WTC11 (cell line): ENCODE measurements around the gene CASP2. TPM values are rescaled to one million over a fixed set of nuclear protein-coding genes. Genes with fewer than 3 reads are reported as not detected.

ENCODE experiments used
- ATAC-seq: fragments of 200-7000 bp; cut with Tn5 transposase; 2 replicates; pipeline ENCODE4 v1.10.0; 2021; ENCODE audit warnings: mild to moderate bottlenecking, moderate library complexity
- Bru-seq: library from RNA; stranded (reverse); fragments of 400-500 nt; gene quantifications from one replicate; lab custom pipeline; 2021; lab: Mats Ljungman, UMichigan
- CTCF ChIA-PET: fragments of 300-600 bp; sonication (Branson Sonifier 250); formaldehyde crosslinking; loops from one replicate; lab custom pipeline; 2021; ENCODE audit warnings: antibody characterized with exemption; lab: Charles Lee
- POLR2A ChIA-PET: fragments of 350-600 bp; sonication (Branson Sonifier 250); formaldehyde crosslinking; loops from one replicate; lab custom pipeline; 2021; ENCODE audit warnings: antibody characterized with exemption; lab: Charles Lee
- DNase-seq: peaks from one replicate; pipeline ENCODE4 v3.0.0; 2021; ENCODE audit warnings: low spot score
- H3K27ac Mint-ChIP-seq: 2 replicates; pipeline ENCODE4 v1.8.0; 2021; ENCODE audit warnings: mixed read lengths
- H3K27me3 Mint-ChIP-seq: 2 replicates; pipeline ENCODE4 v1.8.0; 2021; ENCODE audit warnings: low read depth, mild to moderate bottlenecking, moderate library complexity, mixed read lengths
- H3K36me3 Mint-ChIP-seq: 2 replicates; pipeline ENCODE4 v1.8.0; 2021; ENCODE audit warnings: mixed read lengths
- H3K4me1 Mint-ChIP-seq: 2 replicates; pipeline ENCODE4 v1.8.0; 2022; ENCODE audit warnings: mixed read lengths
- H3K4me3 Mint-ChIP-seq: 2 replicates; pipeline ENCODE4 v1.8.0; 2021; ENCODE audit warnings: mild to moderate bottlenecking, moderate library complexity, mixed read lengths
- H3K9me3 Mint-ChIP-seq: 2 replicates; pipeline ENCODE4 v1.8.0; 2021; ENCODE audit warnings: mixed read lengths
- AR ChIP-seq: fragments of 250-450 bp; sonication (Bioruptor Pico); IDR thresholded peaks from 2 replicates; pipeline ENCODE4 v1.9.0; 2021; ENCODE audit warnings: mild to moderate bottlenecking
- CREB1 ChIP-seq: sonication (generic); formaldehyde crosslinking; IDR thresholded peaks from 2 replicates; pipeline ENCODE4 v1.8.0; 2023; ENCODE audit warnings: mild to moderate bottlenecking, missing genetic modification reagents
- E2F1 ChIP-seq: sonication (generic); formaldehyde crosslinking; IDR thresholded peaks from 2 replicates; pipeline ENCODE4 v1.8.0; 2022; ENCODE audit warnings: mild to moderate bottlenecking, missing genetic modification reagents
- E2F4 ChIP-seq: sonication (generic); formaldehyde crosslinking; IDR thresholded peaks from 2 replicates; pipeline ENCODE4 v1.8.1; 2022; ENCODE audit warnings: low read depth, mild to moderate bottlenecking, moderate library complexity, missing genetic modification reagents, borderline replicate concordance
- E2F5 ChIP-seq: sonication (generic); formaldehyde crosslinking; IDR thresholded peaks from 2 replicates; pipeline ENCODE4 v1.8.1; 2022; ENCODE audit warnings: mild to moderate bottlenecking, moderate library complexity, missing genetic modification reagents
- FOXP4 ChIP-seq: sonication (generic); formaldehyde crosslinking; IDR thresholded peaks from 2 replicates; pipeline ENCODE4 v1.8.0; 2022; ENCODE audit warnings: mild to moderate bottlenecking, missing genetic modification reagents
- GABPB1 ChIP-seq: sonication (generic); formaldehyde crosslinking; IDR thresholded peaks from 2 replicates; pipeline ENCODE4 v1.8.1; 2023; ENCODE audit warnings: mild to moderate bottlenecking, missing genetic modification reagents
- HMGXB4 ChIP-seq: sonication (generic); formaldehyde crosslinking; IDR thresholded peaks from 2 replicates; pipeline ENCODE4 v1.8.1; 2023; ENCODE audit warnings: mild to moderate bottlenecking, moderate library complexity, missing genetic modification reagents
- MAX ChIP-seq: sonication (generic); formaldehyde crosslinking; IDR thresholded peaks from 2 replicates; pipeline ENCODE4 v1.8.0; 2022; ENCODE audit warnings: mild to moderate bottlenecking, missing genetic modification reagents
- MYBL2 ChIP-seq: sonication (generic); formaldehyde crosslinking; IDR thresholded peaks from 2 replicates; pipeline ENCODE4 v1.8.1; 2023; ENCODE audit warnings: mild to moderate bottlenecking, moderate library complexity, missing genetic modification reagents
- NFE2L1 ChIP-seq: sonication (generic); formaldehyde crosslinking; IDR thresholded peaks from 2 replicates; pipeline ENCODE4 v1.8.1; 2023; ENCODE audit warnings: missing genetic modification reagents
- PRRX2 ChIP-seq: fragments of 250-450 bp; sonication (Bioruptor Pico); IDR thresholded peaks from 2 replicates; pipeline ENCODE4 v1.8.0; 2021; ENCODE audit warnings: mild to moderate bottlenecking
- SMAD4 ChIP-seq: sonication (generic); formaldehyde crosslinking; IDR thresholded peaks from 2 replicates; pipeline ENCODE4 v1.8.0; 2022; ENCODE audit warnings: mild to moderate bottlenecking, missing genetic modification reagents
- SP1 ChIP-seq: sonication (generic); formaldehyde crosslinking; conservative IDR thresholded peaks from 2 replicates; pipeline ENCODE4 v1.8.1; 2022; ENCODE audit warnings: missing genetic modification reagents
- TEAD1 ChIP-seq: sonication (generic); formaldehyde crosslinking; IDR thresholded peaks from 2 replicates; pipeline ENCODE4 v1.8.0; 2022; ENCODE audit warnings: mild to moderate bottlenecking, missing genetic modification reagents
- USF1 ChIP-seq: sonication (generic); formaldehyde crosslinking; IDR thresholded peaks from 2 replicates; pipeline ENCODE4 v1.8.0; 2022; ENCODE audit warnings: mild to moderate bottlenecking, missing genetic modification reagents
- ZBTB43 ChIP-seq: sonication (generic); formaldehyde crosslinking; IDR thresholded peaks from 2 replicates; pipeline ENCODE4 v1.8.1; 2023; ENCODE audit warnings: mild to moderate bottlenecking, missing genetic modification reagents
- ZNF423 ChIP-seq: fragments of 250-450 bp; sonication (Bioruptor Pico); IDR thresholded peaks from 2 replicates; pipeline ENCODE4 v2.1.2; 2022; ENCODE audit warnings: mild to moderate bottlenecking, moderate library complexity
- ZNF512 ChIP-seq: sonication (generic); formaldehyde crosslinking; IDR thresholded peaks from 2 replicates; pipeline ENCODE4 v1.8.1; 2022; ENCODE audit warnings: missing genetic modification reagents, borderline replicate concordance
- long read RNA-seq, 3 experiments: library from RNA in 1 of 3; library from capped mRNA in 1 of 3; library from polyadenylated mRNA in 1 of 3; unstranded in 2 of 3; stranded (forward) in 1 of 3; transcript quantifications; one replicate each; pipeline ENCODE4 v2.0.0, GENCODE V29; 2021
- total RNA-seq: library from RNA; stranded (reverse); gene quantifications from 3 replicates; pipeline ENCODE4 v1.2.3, GENCODE V29; 2021

CASP2 gene
- 35.1 to 35.5 TPM (median 35.4 TPM) in 3 replicates for total RNA-seq
- Bru-seq, nascent RNA, result percentile 94 among the genes with signal in this experiment
- long read RNA-seq, experiment 1, full-length matches to known transcripts, result 37 of 56 reads
- long read RNA-seq, experiment 1, partial matches to known transcripts, result 9 of 56 reads
- long read RNA-seq, experiment 1, other reads (novel, unspliced or antisense), result 10 of 56 reads
- long read RNA-seq, experiment 2, partial matches to known transcripts, result 2 of 16 reads
- long read RNA-seq, experiment 2, other reads (novel, unspliced or antisense), result 14 of 16 reads
- long read RNA-seq, experiment 3, full-length matches to known transcripts, result 2 of 2 reads
- long read RNA-seq, experiment 3, partial matches to known transcripts, result 0 of 2 reads
- long read RNA-seq, experiment 3, other reads (novel, unspliced or antisense), result 0 of 2 reads

- CTCF ChIA-PET, result interaction anchor here (0.7 to 1.4 kb wide), 14 partner anchors 9 to 82 kb away, joined by 3 to 9 read pairs (median 3); partner anchors contain the start of gene GSTK1
- Mint-ChIP-seq H3K27me3 (peaks cover 38% of the 10 kb centered on the region), H3K9me3 (peaks cover 14% of the 10 kb centered on the region), H3K36me3 (peaks cover 35% of the 10 kb centered on the region), H3K27ac (peak within 1 kb of the TSS; percentile 87), H3K4me3 (peak within 1 kb of the TSS; percentile 98), H3K4me1 (peaks cover 43% of the 10 kb centered on the region)
- ATAC-seq, result peak; percentile 86
- POLR2A ChIA-PET, result interaction anchor here (0.6 to 1.4 kb wide), 5 partner anchors 8 to 117 kb away, joined by 3 to 7 read pairs (median 3); partner anchors contain the start of gene GSTK1
- peak; percentile 98 for DNase-seq
- TF ChIP-seq E2F4 (CRISPR knock-in tag) (peak; percentile 89; the same call in 1 of the 2 replicates), SP1 (CRISPR knock-in tag) (peak; percentile 87), ZBTB43 (CRISPR knock-in tag) (0 out of 2 replicates have a peak, but pooled peaks have one; percentile 50), E2F5 (CRISPR knock-in tag) (peak; percentile 89; the same call in 1 of the 2 replicates), USF1 (peak; percentile 63), HMGXB4 (peak; percentile 83; the same call in 1 of the 2 replicates), AR (no peak), ZNF423 (CRISPR knock-in tag) (peak; percentile 12; the same call in 1 of the 2 replicates), GABPB1 (CRISPR knock-in tag) (peak; percentile 13; the same call in 1 of the 2 replicates), FOXP4 (CRISPR knock-in tag) (peak; percentile 85; the same call in 1 of the 2 replicates), E2F1 (peak; percentile 96), PRRX2 (CRISPR knock-in tag) (0 out of 2 replicates have a peak, but pooled peaks have one; percentile 17), TEAD1 (no peak; the same call in 1 of the 2 replicates), NFE2L1 (CRISPR knock-in tag) (peak; percentile 72; the same call in 1 of the 2 replicates), SMAD4 (CRISPR knock-in tag) (0 out of 2 replicates have a peak, but pooled peaks have one; percentile 40), MAX (CRISPR knock-in tag) (peak; percentile 99), MYBL2 (peak; percentile 89), CREB1 (CRISPR knock-in tag) (peak; percentile 92), ZNF512 (no peak)
Measured at GRCh38 chr7:143287935-143288826, at the start of gene CASP2. CASP2 (plus strand) TSS chr7:143288351; CDS start chr7:143288456, 105 bp downstream.
